ENCODE measurements around the gene DUSP22. TPM values are rescaled to one million over a fixed set of nuclear protein-coding genes. Genes with fewer than 3 reads are reported as not detected.
A peak's percentile ranks its signal among the peaks of the same experiment; 100 is the strongest.
"Not testable (repeated sequence)": the region's sequence is repeated elsewhere in the genome, so short reads cannot be mapped to it uniquely, and the experiment has no call there.

Gene DUSP22
- polyA plus RNA-seq, 1 experiment = 5.4 TPM

GRCh38 chr6:370555-370954, 78.3 kb downstream of the DUSP22 start:
- no peak overlapping the region for H3K27ac ChIP-seq (ENCODE audit: low read depth, low read length)
- POLR2A ChIA-PET = no interaction called here
- H3K4me3 ChIP-seq (ENCODE audit: low read depth, low read length) = no peak overlapping the region
- peaks cover 61% of the 10 kb centered on the region for H3K9me3 ChIP-seq (ENCODE audit: control insufficient read depth, insufficient read depth, low read length)
- CTCF ChIA-PET = no interaction called here
- no peak for TF ChIP-seq CTCF (IDR thresholded peaks at IDR 0.05; ENCODE audit: low read depth, low read length)
- DNase-seq (ENCODE audit: low read depth, low spot score) = no peak
- peaks cover 25% of the 10 kb centered on the region for H3K27me3 ChIP-seq (ENCODE audit: control insufficient read depth, insufficient read depth, low read length)

GRCh38 chr6:371851-372250, 79.6 kb downstream of the DUSP22 start:
- H3K4me3 ChIP-seq (ENCODE audit: low read depth, low read length); DNase-seq (ENCODE audit: low read depth, low spot score); CTCF ChIA-PET; H3K27ac ChIP-seq (ENCODE audit: low read depth, low read length); POLR2A ChIA-PET: not testable (repeated sequence)
- H3K27me3 ChIP-seq (ENCODE audit: control insufficient read depth, insufficient read depth, low read length) = peaks cover 23% of the 10 kb centered on the region
- H3K9me3 ChIP-seq (ENCODE audit: control insufficient read depth, insufficient read depth, low read length) = peaks cover 59% of the 10 kb centered on the region

- POLR2A ChIA-PET = no interaction called here
- Histone ChIP-seq H3K27me3 (ENCODE audit: control insufficient read depth, insufficient read depth, low read length) (peaks cover 23% of the 10 kb centered on the region), H3K4me3 (ENCODE audit: low read depth, low read length) (no peak overlapping the region), H3K9me3 (ENCODE audit: control insufficient read depth, insufficient read depth, low read length) (peaks cover 62% of the 10 kb centered on the region), H3K27ac (ENCODE audit: low read depth, low read length) (no peak overlapping the region)
- DNase-seq (ENCODE audit: low read depth, low spot score) = no peak
- TF ChIP-seq CTCF (IDR thresholded peaks at IDR 0.05; ENCODE audit: low read depth, low read length) = no peak
- CTCF ChIA-PET = no interaction called here
Measured at GRCh38 chr6:372336-372911, 80.1 kb downstream of the DUSP22 start.

- POLR2A ChIA-PET = no interaction called here
Measured at GRCh38 chr6:373031-373430, 80.7 kb downstream of the DUSP22 start.

GRCh38 chr6:373773-374724, 81.8 kb downstream of the DUSP22 start:
- peak; percentile 28; the same call in 1 of the 2 replicates for TF ChIP-seq CTCF (IDR thresholded peaks at IDR 0.05; ENCODE audit: low read depth, low read length)
- CTCF ChIA-PET = interaction anchor here (0.8 to 1.2 kb wide), 2 partner anchors 9 to 186 kb away, joined by 3 to 4 read pairs; no protein-coding TSS in a partner anchor
- H3K4me3 ChIP-seq (ENCODE audit: low read depth, low read length) = no peak overlapping the region

More at GRCh38 chr6:373031-373430, 80.7 kb downstream of the DUSP22 start:
- TF ChIP-seq CTCF (IDR thresholded peaks at IDR 0.05; ENCODE audit: low read depth, low read length) = no peak
- H3K4me3 ChIP-seq (ENCODE audit: low read depth, low read length) = no peak overlapping the region
- H3K9me3 ChIP-seq (ENCODE audit: control insufficient read depth, insufficient read depth, low read length) = peaks cover 64% of the 10 kb centered on the region
- H3K27me3 ChIP-seq (ENCODE audit: control insufficient read depth, insufficient read depth, low read length) = peaks cover 23% of the 10 kb centered on the region
- no peak for DNase-seq (ENCODE audit: low read depth, low spot score)
- CTCF ChIA-PET = no interaction called here
- H3K27ac ChIP-seq (ENCODE audit: low read depth, low read length) = no peak overlapping the region

More at GRCh38 chr6:373773-374724, 81.8 kb downstream of the DUSP22 start:
- DNase-seq (ENCODE audit: low read depth, low spot score) = no peak
- H3K9me3 ChIP-seq (ENCODE audit: control insufficient read depth, insufficient read depth, low read length) = peaks cover 62% of the 10 kb centered on the region
- peaks cover 23% of the 10 kb centered on the region for H3K27me3 ChIP-seq (ENCODE audit: control insufficient read depth, insufficient read depth, low read length)
- H3K27ac ChIP-seq (ENCODE audit: low read depth, low read length) = no peak overlapping the region
- POLR2A ChIA-PET = interaction anchor here (1.1 kb wide), 1 partner anchor 46 kb away, joined by 3 read pairs; no protein-coding TSS in a partner anchor

All from AG04450 (cell line).